Measurements from ENCODE around the gene KAZALD1. TPM values are rescaled to one million over a fixed set of nuclear protein-coding genes. Genes with fewer than 3 reads are reported as not detected.
A peak's percentile ranks its signal among the peaks of the same experiment; 100 is the strongest.

Gene KAZALD1
- total and polyA plus RNA-seq, 10 of the 15 experiments (the other 5 are each of a cell fraction or from before 2014, with no cell fraction given) = 0.10 to 4.3 (median 1.9) TPM

- TF ChIP-seq RB1 (IDR thresholded peaks at IDR 0.05; ENCODE audit: borderline replicate concordance) = no peak
These were observed 45.0 kb upstream of the KAZALD1 start (continued) for GRCh38 chr10:101016814-101017213.

GRCh38 chr10:101018118-101018599, 43.6 kb upstream of the KAZALD1 start:
- peaks cover 10% of the 10 kb centered on the region in 2 experiments for H3K27me3 ChIP-seq (replicated peaks in 1 of 2; ENCODE audit: control insufficient read depth in 2 of 2, insufficient read depth in 2 of 2, low read length in 1 of 2)
- no peaks in the 10 kb centered on the region for H3K36me3 ChIP-seq (ENCODE audit: control insufficient read depth in 2 of 2, insufficient read depth in 2 of 2, low read length in 1 of 2)
- H3K27ac ChIP-seq (ENCODE audit: control insufficient read depth, insufficient read depth) = no peak overlapping the region
- no peak for FAIRE-seq
- ChIA-PET SMC1A (ENCODE audit: uncharacterized antibody, unreplicated experiment) (no interaction called here), CTCF (interaction anchor here (0.6 to 6.8 kb wide), 14 partner anchors 11 to 675 kb away, joined by 3 to 91 read pairs (median 15); partner anchors contain the start of genes LZTS2, PDZD7 and SFXN3), RAD21 (ENCODE audit: unreplicated experiment) (interaction anchor here (1.1 to 2.6 kb wide), 9 partner anchors 11 to 124 kb away, joined by 3 to 13 read pairs (median 6); partner anchors contain the start of genes PDZD7 and SFXN3), POLR2A (interaction anchor here (0.8 kb wide), 1 partner anchor 25 kb away, joined by 3 read pairs; no protein-coding TSS in a partner anchor)
- ATAC-seq = peak; percentile 33
- H3K9ac ChIP-seq (ENCODE audit: control insufficient read depth, insufficient read depth, low read length) = no peak overlapping the region
- DNase-seq (ENCODE audit: low read depth, low spot score) = no peak
- no peak overlapping the region for H3K4me3 ChIP-seq
- no TSS peak for BruUV-seq (replicated peaks)
- peak overlapping the region; percentile 48 for H3K4me2 ChIP-seq (ENCODE audit: control insufficient read depth, insufficient read depth)
- 1% methylated on average over 17 of the region's 20 CpGs for WGBS (ENCODE audit: insufficient coverage, insufficient replicate concordance, low lambda C conversion rate, missing lambda C conversion rate)
- H2AFZ ChIP-seq (ENCODE audit: control insufficient read depth, low read depth, low read length) = peak overlapping the region; percentile 41
- H3K9me3 ChIP-seq (replicated peaks; ENCODE audit: control insufficient read depth, insufficient read depth, low read length) = no peaks in the 10 kb centered on the region
- intact Hi-C loops (cut with micrococcal nuclease; ENCODE audit: unreplicated experiment) = no loop called here
- in situ Hi-C loops (cut with MboI) = no loop called here
- H4K20me1 ChIP-seq (ENCODE audit: control insufficient read depth, insufficient read depth) = no peaks in the 10 kb centered on the region
- H3K4me1 ChIP-seq (ENCODE audit: control insufficient read depth, insufficient read depth, low read length) = peaks cover 10% of the 10 kb centered on the region
- no peaks in the 10 kb centered on the region for H3K79me2 ChIP-seq (ENCODE audit: control insufficient read depth, insufficient read depth, low read length)
- no peak for TF ChIP-seq SREBF2 (IDR thresholded peaks at IDR 0.05; ENCODE audit: low read length)
- TF ChIP-seq ZNF274 (IDR thresholded peaks at IDR 0.05; ENCODE audit: insufficient read depth, insufficient read length) = no peak
- 0 out of 2 replicates have a peak, but pooled peaks have one; percentile 20 for TF ChIP-seq RELB (IDR thresholded peaks at IDR 0.05; ENCODE audit: low read depth)
- TF ChIP-seq SPI1 (IDR thresholded peaks at IDR 0.05; ENCODE audit: borderline replicate concordance, insufficient read depth, low read depth, low read length) = 0 out of 2 replicates have a peak, but pooled peaks have one; percentile 1
- no peak for TF ChIP-seq ZNF207 (IDR thresholded peaks at IDR 0.05; ENCODE audit: borderline replicate concordance)
- TF ChIP-seq HDAC6 (IDR thresholded peaks at IDR 0.05; ENCODE audit: unreplicated experiment) = no peak
- TF ChIP-seq NFXL1 (IDR thresholded peaks at IDR 0.05; ENCODE audit: borderline replicate concordance) = no peak
- no peak for TF ChIP-seq POLR2A (IDR thresholded peaks at IDR 0.05; ENCODE audit: low read depth, low read length)
- TF ChIP-seq SMARCA5 (IDR thresholded peaks at IDR 0.05) = no peak
- peak; percentile 85 for TF ChIP-seq SUZ12 (IDR thresholded peaks at IDR 0.05; ENCODE audit: unreplicated experiment)
- TF ChIP-seq MEF2B (IDR thresholded peaks at IDR 0.05; ENCODE audit: partially characterized antibody, poor library complexity, severe bottlenecking) = peak; percentile 45
- TF ChIP-seq IKZF2 (IDR thresholded peaks at IDR 0.05) = no peak
- no peak for TF ChIP-seq CBFB (IDR thresholded peaks at IDR 0.05; ENCODE audit: low read depth)
- TF ChIP-seq BCLAF1 (IDR thresholded peaks at IDR 0.05) = no peak
- 0 out of 2 replicates have a peak, but pooled peaks have one; percentile 8 for TF ChIP-seq IKZF1 (conservative IDR thresholded peaks at IDR 0.05)
- no peak for TF ChIP-seq YY1 (IDR thresholded peaks at IDR 0.05; ENCODE audit: low read depth, low read length)
- TF ChIP-seq RUNX3 (IDR thresholded peaks at IDR 0.05; ENCODE audit: low read length) = peak; percentile 43; the same call in 1 of the 2 replicates

Data from GM12878 (cell line).